Measurements from ENCODE around the gene LIMS1. TPM values are rescaled to one million over a fixed set of nuclear protein-coding genes. Genes with fewer than 3 reads are reported as not detected.
A peak's percentile ranks its signal among the peaks of the same experiment; 100 is the strongest.
"Not testable (repeated sequence)": the region's sequence is repeated elsewhere in the genome, so short reads cannot be mapped to it uniquely, and the experiment has no call there.

LIMS1 gene
- total and polyA plus RNA-seq, 8 donors, result 11.9 to 136 (median 34.2) TPM

- H3K4me1 ChIP-seq, result peaks cover 14 to 44% (median 25%) of the 10 kb centered on the region in 4 donors
- WGBS, 5 donors, result 6 to 27% (median 11%) methylated on average over 4 of the region's 4 CpGs
- H3K27me3 ChIP-seq; H3K4me3 ChIP-seq; H3K9me3 ChIP-seq; intact Hi-C loops (cut with DNase I; ENCODE audit: low total_unique reads): not testable (repeated sequence)
- H3K27ac ChIP-seq, result peak overlapping the region in 4 of 5 donors; percentile 44 to 74 (median 58)
- peaks cover 7 to 47% (median 33%) of the 10 kb centered on the region in 4 donors for H3K36me3 ChIP-seq
- TF ChIP-seq POLR2AphosphoS5 (IDR thresholded peaks at IDR 0.05), result peak in 2 of 3 donors; percentile 56 to 80
- peak in 1 of 2 donors; percentile 48 for DNase-seq
Observed at GRCh38 chr2:108678198-108678651, 144.0 kb downstream of the LIMS1 start.

GRCh38 chr2:108680805-108681204 lies 146.5 kb downstream of the LIMS1 start:
- DNase-seq; H3K9me3 ChIP-seq; intact Hi-C loops (cut with DNase I; ENCODE audit: low total_unique reads); H3K4me3 ChIP-seq; H3K27me3 ChIP-seq: not testable (repeated sequence)
- Histone ChIP-seq H3K4me1 (peaks cover 14 to 44% (median 25%) of the 10 kb centered on the region in 4 donors), H3K27ac (peak overlapping the region in 3 of 5 donors; percentile 46 to 74 (median 67)), H3K36me3 (peaks cover 12 to 53% (median 30%) of the 10 kb centered on the region in 4 donors)
- WGBS, 5 donors, result 18 to 42% methylated on average over 2 of the region's 2 CpGs; no CpG with 5 or more reads in 3 of the 5 donors

GRCh38 chr2:108688818-108689756 lies 154.8 kb downstream of the LIMS1 start:
- DNase-seq; H3K4me1 ChIP-seq; intact Hi-C loops (cut with DNase I; ENCODE audit: low total_unique reads); H3K27ac ChIP-seq; H3K9me3 ChIP-seq; H3K4me3 ChIP-seq; H3K27me3 ChIP-seq: not testable (repeated sequence)
- WGBS, 5 donors, result 34 to 52% (median 49%) methylated on average over 4 to 8 of the region's 15 CpGs
- H3K36me3 ChIP-seq, result peaks cover 7 to 23% (median 15%) of the 10 kb centered on the region in 4 donors

GRCh38 chr2:108690001-108690400 lies 155.7 kb downstream of the LIMS1 start:
- H3K27me3 ChIP-seq; DNase-seq; H3K27ac ChIP-seq; H3K4me1 ChIP-seq; H3K9me3 ChIP-seq; H3K4me3 ChIP-seq; intact Hi-C loops (cut with DNase I; ENCODE audit: low total_unique reads): not testable (repeated sequence)
- no CpG with 5 or more reads among the region's 1 CpG for WGBS, 5 donors
- H3K36me3 ChIP-seq, result peaks cover 4 to 14% (median 11%) of the 10 kb centered on the region in 4 donors

- TF ChIP-seq CTCF (IDR thresholded peaks at IDR 0.05) (no peak), POLR2A (IDR thresholded peaks at IDR 0.05) (no peak)
- Histone ChIP-seq H3K4me1 (no peaks in the 10 kb centered on the region), H3K36me3 (no peaks in the 10 kb centered on the region), H3K9me3 (no peaks in the 10 kb centered on the region), H3K4me3 (no peak overlapping the region), H3K27ac (no peak overlapping the region), H3K27me3 (no peaks in the 10 kb centered on the region)
- 53 to 95% (median 65%) methylated on average over 7 of the region's 7 CpGs for WGBS, 5 donors
- no peak for DNase-seq
- intact Hi-C loops (cut with DNase I; ENCODE audit: low total_unique reads), result no loop called here
Observed at GRCh38 chr2:108691447-108691846, 157.2 kb downstream of the LIMS1 start.

- intact Hi-C loops (cut with DNase I; ENCODE audit: low total_unique reads), result no loop called here
- H3K9me3 ChIP-seq, result no peaks in the 10 kb centered on the region
- peaks cover 0 to 4% (median 0%) of the 10 kb centered on the region in 4 donors for H3K4me1 ChIP-seq
- H3K36me3 ChIP-seq, result no peaks in the 10 kb centered on the region
- H3K4me3 ChIP-seq, result no peak overlapping the region
- no peaks in the 10 kb centered on the region for H3K27me3 ChIP-seq
- DNase-seq, result no peak
- H3K27ac ChIP-seq, result no peak overlapping the region
- WGBS, 5 donors, result 21 to 33% (median 25%) methylated on average over 3 of the region's 3 CpGs
- TF ChIP-seq CTCF (IDR thresholded peaks at IDR 0.05) (no peak), POLR2A (IDR thresholded peaks at IDR 0.05) (no peak), EP300 (IDR thresholded peaks at IDR 0.05) (no peak), POLR2AphosphoS5 (IDR thresholded peaks at IDR 0.05) (no peak)
Observed at GRCh38 chr2:108701208-108701607, 166.9 kb downstream of the LIMS1 start.

All from stomach (tissue), 9 donors.